Jurkat, Clone E6-1 (cell line): Measurements from ENCODE around the gene OLR1.

ENCODE experiments used
- DNase-seq: peaks from one replicate; pipeline ENCODE4 v3.0.0-alpha.2; 2011; ENCODE audit warnings: low read depth, low spot score
- H3K4me3 ChIP-seq: 2 replicates; pipeline ENCODE4 v1.5.1; 2011; ENCODE audit warnings: mild to moderate bottlenecking, low read length, control low read depth, moderate library complexity

The OLR1 gene

DNA sequence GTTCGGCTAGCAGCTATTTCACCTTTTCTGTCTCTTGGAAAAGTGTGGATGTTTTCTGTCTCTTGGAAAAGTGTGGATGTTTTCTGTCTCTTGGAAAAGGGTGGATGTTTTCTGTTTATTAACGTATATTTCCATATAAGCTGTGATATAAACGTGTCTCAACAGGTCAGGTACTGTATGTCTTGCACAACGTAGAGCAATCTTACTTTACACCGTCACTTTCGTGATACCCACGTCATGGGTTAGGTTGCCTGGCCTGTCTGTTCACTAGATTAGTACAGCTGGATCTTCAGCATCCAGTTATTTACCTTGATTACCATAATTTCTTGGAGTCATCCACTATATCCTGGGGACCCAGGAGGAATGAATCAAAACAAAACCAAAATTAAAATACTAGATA is 56.0 kb downstream of the OLR1 start:
- no peak for DNase-seq
- no peak overlapping the region for H3K4me3 ChIP-seq

DNA sequence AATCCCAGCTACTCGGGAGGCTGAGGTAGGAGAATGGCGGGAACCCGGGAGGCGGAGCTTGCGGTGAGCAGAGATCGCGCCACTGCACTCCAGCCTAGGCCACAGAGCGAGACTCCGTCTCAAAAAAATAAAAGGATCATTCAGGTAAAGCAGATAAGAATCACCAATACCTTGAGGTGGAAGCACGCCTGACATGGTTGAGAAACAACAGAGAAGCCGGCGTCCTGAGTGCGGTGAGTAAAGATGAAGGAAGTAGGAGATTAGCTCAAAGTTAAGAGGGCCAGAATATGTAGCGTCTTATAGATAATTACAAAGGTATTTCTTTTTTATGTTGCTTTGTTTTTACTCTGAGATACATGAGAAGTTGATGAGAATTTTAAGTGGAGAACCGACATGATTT is 56.6 kb downstream of the OLR1 start:
- no peak for DNase-seq
- no peak overlapping the region for H3K4me3 ChIP-seq

DNA sequence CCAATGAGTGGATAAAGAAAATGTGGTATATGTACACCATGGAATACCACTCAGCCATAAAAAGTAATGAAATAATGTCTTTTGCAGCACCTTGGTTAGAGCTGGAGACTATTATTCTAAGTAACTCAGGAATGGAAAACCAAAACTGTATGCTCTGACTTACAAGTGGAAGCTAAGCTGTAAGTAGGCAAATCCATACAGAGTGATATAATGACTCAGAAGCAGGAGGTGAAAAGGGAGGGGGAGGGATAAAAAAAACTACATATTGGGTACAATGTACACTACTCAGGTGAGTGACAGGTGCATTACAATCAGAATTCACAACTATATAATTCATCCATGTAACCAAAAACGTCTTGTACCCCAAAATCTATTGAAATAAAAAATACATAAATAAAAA is 58.0 kb downstream of the OLR1 start:
- no peak overlapping the region for H3K4me3 ChIP-seq
- DNase-seq = no peak

DNA sequence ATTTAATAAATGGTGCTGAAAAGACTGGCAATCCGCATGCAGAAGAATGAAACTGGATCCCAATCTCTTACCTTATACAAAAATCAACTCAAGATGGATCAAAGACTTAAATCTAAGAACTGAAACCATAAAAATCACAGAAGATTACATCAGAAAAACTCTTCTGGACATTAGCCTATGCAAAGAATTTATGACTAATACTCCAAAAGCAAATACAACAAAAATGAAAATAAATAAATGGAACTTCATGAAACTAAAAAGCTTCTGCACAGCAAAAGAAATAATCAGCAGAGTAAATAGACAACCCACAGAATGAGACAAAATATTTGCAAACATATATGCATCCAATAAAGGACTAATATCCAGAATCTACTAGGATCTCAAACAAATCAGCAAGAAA is 58.9 kb downstream of the OLR1 start:
- DNase-seq = no peak
- H3K4me3 ChIP-seq = no peak overlapping the region

DNA sequence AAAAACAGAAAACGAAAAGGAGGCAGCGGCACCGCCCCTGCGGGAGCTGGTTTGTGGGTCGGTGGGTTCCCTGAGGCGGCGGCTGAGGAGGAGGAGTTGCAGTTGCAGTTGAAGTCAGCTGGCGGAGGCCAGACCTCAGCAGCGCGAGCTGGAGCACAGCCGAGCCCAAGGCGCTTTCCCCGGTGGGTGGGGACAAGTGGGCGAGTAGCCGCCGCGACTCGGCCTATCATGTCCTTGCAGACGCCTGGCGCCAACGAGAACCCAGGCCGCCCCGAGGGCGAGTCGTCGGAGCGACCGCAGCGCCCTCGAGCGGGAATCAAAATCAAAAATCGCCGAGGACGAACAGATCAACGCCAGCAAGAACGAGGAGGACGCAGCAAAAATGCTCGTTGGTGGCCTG is 60.5 kb downstream of the OLR1 start:
- no peak overlapping the region for H3K4me3 ChIP-seq
- DNase-seq = no peak

- no peak for DNase-seq
- H3K4me3 ChIP-seq = no peak overlapping the region
These were observed 61.6 kb downstream of the OLR1 start for GRCh38 chr12:10110256-10110844.
